Astrocyte of the cerebellum (primary cell): ENCODE measurements around the gene MXD4.

Experiments used
- DNase-seq: peaks from one replicate; pipeline ENCODE4 v3.0.0-alpha.2; 2011; ENCODE audit warnings: low read depth
- H3K4me3 ChIP-seq: 2 replicates; pipeline ENCODE4 v1.5.1; 2011; ENCODE audit warnings: mild to moderate bottlenecking, low read depth, low read length, moderate library complexity
- CTCF ChIP-seq: IDR thresholded peaks from 2 replicates; pipeline ENCODE4 v1.5.1; 2012; ENCODE audit warnings: low read length, low read depth, moderate library complexity, mild to moderate bottlenecking; ENCODE audit errors: missing control alignments
- in situ Hi-C: cut with HindIII; loops from 2 replicates; pipeline ENCODE4 v1.10.0; 2017; ENCODE audit warnings: low sequenced_read_pairs

Gene MXD4

GRCh38 chr4:2258091-2259035, 3.5 kb downstream of the MXD4 start:
- in situ Hi-C loops = loop anchor here (5.0 kb wide), 1 partner anchor 144 kb away; no protein-coding TSS in a partner anchor
- TF ChIP-seq CTCF = no peak
- no peak overlapping the region for H3K4me3 ChIP-seq
- DNase-seq = no peak

GRCh38 chr4:2257361-2258081, 4.4 kb downstream of the MXD4 start:
- in situ Hi-C loops = loop anchor here (5.0 kb wide), 1 partner anchor 145 kb away; no protein-coding TSS in a partner anchor
- DNase-seq = no peak
- no peak for TF ChIP-seq CTCF
- H3K4me3 ChIP-seq = no peak overlapping the region

- no peak overlapping the region for H3K4me3 ChIP-seq
- no peak for DNase-seq
- no peak for TF ChIP-seq CTCF
- in situ Hi-C loops = loop anchor here (5.0 kb wide), 1 partner anchor 146 kb away; no protein-coding TSS in a partner anchor
Measured at GRCh38 chr4:2256781-2257191, 5.1 kb downstream of the MXD4 start.

GRCh38 chr4:2256156-2256731, 5.7 kb downstream of the MXD4 start:
- no peak for TF ChIP-seq CTCF
- in situ Hi-C loops = loop anchor here (5.0 kb wide), 1 partner anchor 146 kb away; no protein-coding TSS in a partner anchor
- DNase-seq = no peak
- H3K4me3 ChIP-seq = no peak overlapping the region

GRCh38 chr4:2255501-2256155, 6.3 kb downstream of the MXD4 start:
- H3K4me3 ChIP-seq = peak overlapping the region; percentile 14
- peak; percentile 8 for TF ChIP-seq CTCF
- DNase-seq = peak; percentile 33
- in situ Hi-C loops = loop anchor here (5.0 kb wide), 1 partner anchor 147 kb away; no protein-coding TSS in a partner anchor
